H1 (cell line): Measurements from ENCODE around the gene ZNF830. TPM values are rescaled to one million over a fixed set of nuclear protein-coding genes. Genes with fewer than 3 reads are reported as not detected.

Source experiments
- CTCF ChIA-PET: fragments of 300-600 bp; sonication (Branson Sonifier 250); formaldehyde crosslinking; loops from one replicate; lab custom pipeline; 2021; ENCODE audit not compliant: partially characterized antibody; lab: Charles Lee
- POLR2A ChIA-PET: fragments of 300-600 bp; sonication (Branson Sonifier 250); formaldehyde crosslinking; loops from one replicate; lab custom pipeline; 2021; ENCODE audit warnings: inconsistent platforms; ENCODE audit not compliant: partially characterized antibody; lab: Charles Lee
- DNase-seq, 2 experiments: peaks; one replicate each; pipeline versions ENCODE4 v3.0.0 to v3.0.0-alpha.2; 2010 to 2022; ENCODE audit warnings: low spot score in 2 of 2, low read depth in 1 of 2, mixed read lengths in 1 of 2
- FAIRE-seq: peaks from 2 replicates; lab custom pipeline; 2011; peaks lifted over from hg19 to GRCh38; lab: Jason Lieb, UNC
- H2AFZ ChIP-seq: 2 replicates; pipeline ENCODE4 v1.8.1; 2012; ENCODE audit warnings: low read length, inconsistent platforms
- H2AK5ac ChIP-seq: 2 replicates; pipeline ENCODE4 v1.6.1; 2013; ENCODE audit warnings: low read depth, low read length
- H2BK120ac ChIP-seq: replicated peaks from 2 replicates; pipeline ENCODE3; 2013; ENCODE audit warnings: low read depth, low read length, inconsistent platforms
- H2BK12ac ChIP-seq: 2 replicates; pipeline ENCODE4 v1.6.1; 2013; ENCODE audit warnings: low read depth, low read length
- H2BK15ac ChIP-seq: 2 replicates; pipeline ENCODE4 v1.6.1; 2013; ENCODE audit warnings: low read length
- H2BK20ac ChIP-seq: 2 replicates; pipeline ENCODE4 v1.6.1; 2013; ENCODE audit warnings: low read length
- H2BK5ac ChIP-seq: 2 replicates; pipeline ENCODE4 v1.6.1; 2013; ENCODE audit warnings: low read depth, low read length
- H3K14ac ChIP-seq: 2 replicates; pipeline ENCODE4 v1.6.1; 2013; ENCODE audit warnings: inconsistent platforms; ENCODE audit not compliant: insufficient read length
- H3K18ac ChIP-seq: 2 replicates; pipeline ENCODE4 v1.6.1; 2013; ENCODE audit warnings: low read length; ENCODE audit errors: extremely low read depth
- H3K23ac ChIP-seq: 2 replicates; pipeline ENCODE4 v1.6.1; 2013; ENCODE audit warnings: inconsistent platforms; ENCODE audit not compliant: insufficient read length
- H3K23me2 ChIP-seq: 2 replicates; pipeline ENCODE4 v1.6.1; 2013; ENCODE audit warnings: low read depth, low read length
- H3K27ac ChIP-seq: 2 replicates; pipeline ENCODE4 v1.6.1; 2011; ENCODE audit warnings: low read depth, low read length, inconsistent platforms
- H3K27me3 ChIP-seq, 4 experiments: replicated peaks in 1 of 4; 1 replicate in 1 of 4; 2 replicates in 3 of 4; pipeline versions ENCODE4 v1.6.1 to v1.8.1; 2011 to 2013; ENCODE audit warnings: low read length in 3 of 4, mild to moderate bottlenecking in 3 of 4, inconsistent platforms in 2 of 4, mixed read lengths in 2 of 4, moderate library complexity in 1 of 4; ENCODE audit not compliant: control insufficient read depth in 3 of 4, insufficient read depth in 3 of 4; ENCODE audit errors: extremely low read depth in 1 of 4
- H3K36me3 ChIP-seq, 4 experiments: 2 replicates each; pipeline versions ENCODE4 v1.6.1 to v1.8.1; 2011 to 2013; ENCODE audit warnings: mild to moderate bottlenecking in 4 of 4, low read length in 3 of 4, moderate library complexity in 2 of 4, control low read depth in 1 of 4, inconsistent platforms in 1 of 4; ENCODE audit not compliant: insufficient read depth in 4 of 4, control insufficient read depth in 2 of 4
- H3K4ac ChIP-seq: replicated peaks from 2 replicates; pipeline ENCODE3; 2013; ENCODE audit warnings: low read length, low read depth, mixed read lengths, inconsistent platforms; ENCODE audit not compliant: insufficient read length
- H3K4me1 ChIP-seq, 4 experiments: replicated peaks in 1 of 4; 1 replicate in 1 of 4; 2 replicates in 3 of 4; pipeline versions ENCODE4 v1.6.1 to v1.8.1; 2011 to 2013; ENCODE audit warnings: low read length in 3 of 4, inconsistent platforms in 2 of 4, mixed read lengths in 1 of 4; ENCODE audit not compliant: insufficient read depth in 4 of 4, control insufficient read depth in 3 of 4
- H3K4me2 ChIP-seq, 2 experiments: 2 replicates each; pipeline versions ENCODE4 v1.6.1 to v1.8.1; 2011 to 2013; ENCODE audit warnings: low read depth in 2 of 2, low read length in 2 of 2, control low read depth in 1 of 2, inconsistent platforms in 1 of 2, mild to moderate bottlenecking in 1 of 2; ENCODE audit not compliant: insufficient read depth in 1 of 2
- H3K4me3 ChIP-seq, 4 experiments: fragments of 200-600, 300-600 bp in 1 of 4; sonication (generic), shearing (Covaris generic), sonication (Bioruptor Twin) in 1 of 4; 2 replicates each; pipeline versions ENCODE4 v1.5.1 to v1.8.1; 2011 to 2016; ENCODE audit warnings: low read length in 4 of 4, low read depth in 3 of 4, control low read depth in 2 of 4, inconsistent platforms in 2 of 4, mild to moderate bottlenecking in 2 of 4, mixed read lengths in 1 of 4, moderate library complexity in 1 of 4; ENCODE audit not compliant: insufficient read depth in 2 of 4; ENCODE audit errors: extremely low read depth in 1 of 4
- H3K56ac ChIP-seq: replicated peaks from 2 replicates; pipeline ENCODE3; 2013; ENCODE audit warnings: low read depth, mild to moderate bottlenecking, mixed read lengths, low read length, inconsistent platforms; ENCODE audit not compliant: insufficient read length
- H3K79me1 ChIP-seq: 2 replicates; pipeline ENCODE4 v1.6.1; 2013; ENCODE audit warnings: low read depth, low read length, control low read depth
- H3K79me2 ChIP-seq, 2 experiments: 2 replicates each; pipeline versions ENCODE4 v1.6.1 to v1.8.1; 2012 to 2013; ENCODE audit warnings: low read length in 2 of 2, mild to moderate bottlenecking in 2 of 2, inconsistent platforms in 1 of 2; ENCODE audit not compliant: insufficient read depth in 2 of 2, control insufficient read depth in 1 of 2
- H3K9ac ChIP-seq, 4 experiments: replicated peaks in 1 of 4; 1 replicate in 1 of 4; 2 replicates in 3 of 4; pipeline versions ENCODE4 v1.6.1 to v1.8.1; 2011 to 2013; ENCODE audit warnings: low read depth in 3 of 4, low read length in 3 of 4, control low read depth in 2 of 4, mild to moderate bottlenecking in 2 of 4, moderate library complexity in 2 of 4, inconsistent platforms in 1 of 4; ENCODE audit errors: extremely low read depth in 1 of 4
- H3K9me3 ChIP-seq, 2 experiments: 2 replicates each; pipeline versions ENCODE4 v1.6.1 to v1.8.1; 2012 to 2013; ENCODE audit warnings: mild to moderate bottlenecking in 2 of 2, moderate library complexity in 2 of 2, control low read depth in 1 of 2, inconsistent platforms in 1 of 2, low read depth in 1 of 2, low read length in 1 of 2, mixed read lengths in 1 of 2; ENCODE audit not compliant: insufficient read depth in 2 of 2
- H4K20me1 ChIP-seq, 2 experiments: replicated peaks in 1 of 2; 2 replicates each; pipeline versions ENCODE3 to v1.8.1; 2011 to 2013; ENCODE audit warnings: inconsistent platforms in 2 of 2, low read length in 2 of 2, mild to moderate bottlenecking in 1 of 2; ENCODE audit not compliant: insufficient read depth in 2 of 2, control insufficient read depth in 1 of 2
- H4K5ac ChIP-seq: 2 replicates; pipeline ENCODE4 v1.6.1; 2013; ENCODE audit warnings: low read length, low read depth, mixed read lengths, inconsistent platforms; ENCODE audit not compliant: insufficient read length
- H4K8ac ChIP-seq: 2 replicates; pipeline ENCODE4 v1.8.0; 2013; ENCODE audit warnings: mild to moderate bottlenecking, moderate library complexity, low read length, inconsistent platforms; ENCODE audit not compliant: insufficient read depth; ENCODE audit errors: extremely low read depth
- H4K91ac ChIP-seq: replicated peaks from 2 replicates; pipeline ENCODE3; 2013; ENCODE audit warnings: low read length, mixed read lengths, inconsistent platforms; ENCODE audit not compliant: insufficient read length
- BACH1 ChIP-seq: IDR thresholded peaks from 2 replicates; pipeline ENCODE4 v1.6.1; 2012; ENCODE audit warnings: low read length, improper control_type of control experiment
- CHD1 ChIP-seq: IDR thresholded peaks from 2 replicates; pipeline ENCODE4 v1.6.1; 2012; ENCODE audit warnings: low read depth, low read length, improper control_type of control experiment
- CREB1 ChIP-seq: IDR thresholded peaks from 2 replicates; pipeline ENCODE4 v1.6.1; 2012; ENCODE audit warnings: inconsistent platforms
- HDAC2 ChIP-seq, 2 experiments: fragments of 300-600 bp in 1 of 2; sonication (generic) in 1 of 2; IDR thresholded peaks; 2 replicates each; pipeline ENCODE4 v1.6.1; 2011 to 2012; ENCODE audit warnings: low read depth in 2 of 2, low read length in 2 of 2, mild to moderate bottlenecking in 2 of 2, moderate library complexity in 2 of 2, borderline replicate concordance in 1 of 2, inconsistent platforms in 1 of 2
- JUND ChIP-seq: IDR thresholded peaks from 2 replicates; pipeline ENCODE4 v1.6.1; 2011; ENCODE audit warnings: mild to moderate bottlenecking, improper control_type of control experiment, low read length
- POU5F1 ChIP-seq: IDR thresholded peaks from 2 replicates; pipeline ENCODE4 v1.6.1; 2011; ENCODE audit warnings: low read depth, mild to moderate bottlenecking, low read length, moderate library complexity
- RXRA ChIP-seq: IDR thresholded peaks from 2 replicates; pipeline ENCODE4 v1.6.1; 2011; ENCODE audit warnings: low read depth, mild to moderate bottlenecking, low read length, moderate library complexity; ENCODE audit not compliant: insufficient read depth
- SIRT6 ChIP-seq: IDR thresholded peaks from one replicate; pipeline ENCODE4 v1.7.1; 2012; ENCODE audit warnings: low read length, inconsistent platforms
- SIX5 ChIP-seq: IDR thresholded peaks from 2 replicates; pipeline ENCODE4 v1.6.1; 2011; ENCODE audit warnings: mild to moderate bottlenecking, low read depth, low read length
- SP1 ChIP-seq: IDR thresholded peaks from 2 replicates; pipeline ENCODE4 v1.6.1; 2011; ENCODE audit warnings: low read depth, low read length
- SRF ChIP-seq: IDR thresholded peaks from 2 replicates; pipeline ENCODE4 v1.6.1; 2011; ENCODE audit warnings: mild to moderate bottlenecking, low read depth, low read length, moderate library complexity
- TAF7 ChIP-seq: optimal IDR thresholded peaks from 2 replicates; pipeline ENCODE3; 2011; ENCODE audit warnings: low read depth, mild to moderate bottlenecking, inconsistent platforms, low read length, moderate library complexity, borderline replicate concordance
- WGBS, 2 experiments: shearing (Covaris generic) in 1 of 2; methylation state at CpG; one replicate each; pipeline versions ENCODE4 v1.1.6 to v1.1.7; 2013 to 2015; ENCODE audit warnings: low lambda C conversion rate in 2 of 2, mixed read lengths in 2 of 2, inconsistent platforms in 1 of 2, low coverage in 1 of 2, missing lambda C conversion rate in 1 of 2; ENCODE audit not compliant: insufficient replicate concordance in 2 of 2, insufficient coverage in 1 of 2, insufficient read length in 1 of 2; ENCODE audit errors: extremely low coverage in 1 of 2, missing lambda C conversion rate in 1 of 2; 5-methylcytosine and 5-hydroxymethylcytosine counted together
- polyA plus RNA-seq, 7 experiments: library from polyadenylated mRNA; depleted of rRNA in 3 of 7; stranded (reverse) in 5 of 7; unstranded in 2 of 7; fragments of >200 nt in 5 of 7; fragments of 200-250 nt in 2 of 7; gene quantifications; 1 replicate in 5 of 7; 2 replicates in 1 of 7; 4 replicates in 1 of 7; pipeline versions ENCODE4 v1.2.1 to v1.2.3, GENCODE V29; 2011 to 2013; ENCODE audit warnings: missing spikeins in 2 of 7, mixed read lengths in 2 of 7
- total RNA-seq: library from RNA; stranded (reverse); fragmentation: NEBNext Ultra II Directional; extraction: Animal tissue kit (Norgen Biotek cat#: 25700); gene quantifications from 2 replicates; pipeline ENCODE4 v1.2.1, GENCODE V29; 2021
- TF ChIP-seq, protein P1 (sequence below): IDR thresholded peaks from 2 replicates; pipeline ENCODE4 v1.6.1; 2012; ENCODE audit warnings: inconsistent platforms

ZNF830 gene
- total and polyA plus RNA-seq, 2 of the 8 experiments (the other 6 are each of a cell fraction or from before 2014, with no cell fraction given), result 4.2 to 19.9 TPM

- H2BK15ac ChIP-seq, result no peak overlapping the region
- H4K8ac ChIP-seq, result no peak overlapping the region
- H3K4me2 ChIP-seq, result no peak overlapping the region
- H3K9me3 ChIP-seq, result no peaks in the 10 kb centered on the region
- 84% methylated on average over 3 of the region's 3 CpGs; no CpG with 5 or more reads in 1 of the 2 experiments for WGBS, 2 experiments
- peaks cover 2% of the 10 kb centered on the region; the same call in 1 of the 2 replicates for H3K79me1 ChIP-seq
- H3K56ac ChIP-seq, result no peak overlapping the region
- no peak overlapping the region for H3K9ac ChIP-seq
- no peak overlapping the region for H4K5ac ChIP-seq
- peaks cover 8 to 13% of the 10 kb centered on the region in 2 experiments for H4K20me1 ChIP-seq
- H3K18ac ChIP-seq, result no peak overlapping the region
- no peak overlapping the region for H3K4me3 ChIP-seq
- H2BK20ac ChIP-seq, result no peak overlapping the region
- H2BK12ac ChIP-seq, result no peak overlapping the region
- H3K14ac ChIP-seq, result no peak overlapping the region
- H3K79me2 ChIP-seq, result 0 out of 4 replicates have a peak, but pooled peaks cover 0 to 3% of the 10 kb centered on the region in 2 experiments
- H3K36me3 ChIP-seq, result peaks cover 53 to 92% (median 84%) of the 10 kb centered on the region in 4 experiments
- no peak overlapping the region for H3K4ac ChIP-seq
- H2AFZ ChIP-seq, result no peak overlapping the region
- H2AK5ac ChIP-seq, result no peak overlapping the region
- H3K27ac ChIP-seq, result no peak overlapping the region
- ChIA-PET CTCF (interaction anchor here (1.0 to 3.3 kb wide), 4 partner anchors 16 to 260 kb away, joined by 4 to 12 read pairs (median 4); partner anchors contain the start of genes RAD51D and RFFL), POLR2A (interaction anchor here (0.7 to 6.3 kb wide), 8 partner anchors 8 to 139 kb away, joined by 3 to 44 read pairs (median 4); partner anchors contain the start of genes CCT6B, LIG3, RAD51D and ZNF830)
- H4K91ac ChIP-seq, result no peak overlapping the region
- H3K27me3 ChIP-seq, result no peaks in the 10 kb centered on the region
- H2BK120ac ChIP-seq, result no peak overlapping the region
- no peak for TF ChIP-seq CREB1
- no peak for TF ChIP-seq CHD1
- no peak for TF ChIP-seq RXRA
- TF ChIP-seq BACH1, result no peak
- TF ChIP-seq HDAC2 (IDR thresholded peaks at IDR 0.05; ENCODE audit: borderline replicate concordance in 1 of 2, low read depth in 2 of 2, low read length in 2 of 2), result no peak
- TF ChIP-seq SRF, result no peak
- TF ChIP-seq TAF7, result no peak
- TF ChIP-seq JUND, result no peak
- TF ChIP-seq SIRT6, result no peak
- TF ChIP-seq SP1, result no peak
- TF ChIP-seq SIX5, result no peak
- TF ChIP-seq, protein P1, sequence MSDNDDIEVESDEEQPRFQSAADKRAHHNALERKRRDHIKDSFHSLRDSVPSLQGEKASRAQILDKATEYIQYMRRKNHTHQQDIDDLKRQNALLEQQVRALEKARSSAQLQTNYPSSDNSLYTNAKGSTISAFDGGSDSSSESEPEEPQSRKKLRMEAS, result no peak
- no peak for TF ChIP-seq POU5F1
- no peak overlapping the region for H2BK5ac ChIP-seq
- no peak for DNase-seq
- no peaks in the 10 kb centered on the region for H3K4me1 ChIP-seq
- H3K23ac ChIP-seq, result no peak overlapping the region
- H3K23me2 ChIP-seq, result no peaks in the 10 kb centered on the region
- no peak for FAIRE-seq
Observed at GRCh38 chr17:34991606-34992005, 30.3 kb downstream of the ZNF830 start.
